ENCODE measurements around the gene SCO1. TPM values are rescaled to one million over a fixed set of nuclear protein-coding genes. Genes with fewer than 3 reads are reported as not detected.

SCO1 gene
- total RNA-seq, 1 donor from 2014 or later, result 8.4 TPM

Other genes with a start within 250 kb of the SCO1 start
- not detected for gene MYH4, start 228.0 kb downstream of the SCO1 start, total RNA-seq
- gene MYH1, start 179.0 kb downstream of the SCO1 start, total RNA-seq, result not detected
- gene MYH2, start 147.9 kb downstream of the SCO1 start, total RNA-seq, result 0.62 TPM
- 1.4 TPM for gene MYH3, start 40.2 kb downstream of the SCO1 start, total RNA-seq
- gene ADPRM, start 61 bp upstream of the SCO1 start, total RNA-seq, result 19.8 TPM
- 2.3 TPM for gene TMEM220, start 32.5 kb upstream of the SCO1 start, total RNA-seq
- gene TMEM238L, start 106.6 kb upstream of the SCO1 start, total RNA-seq, result not detected
- 0.94 TPM for gene PIRT, start 140.6 kb upstream of the SCO1 start, total RNA-seq